AML-193 (cell line): ENCODE measurements around the gene TRAPPC12.
"Not testable (repeated sequence)": the region's sequence is repeated elsewhere in the genome, so short reads cannot be mapped to it uniquely, and the experiment has no call there.

Experiments used
- DNase-seq, 2 experiments: peaks; one replicate each; lab custom pipeline; 2025; lab: John Stamatoyannopoulos, UW

The TRAPPC12 gene

DNA sequence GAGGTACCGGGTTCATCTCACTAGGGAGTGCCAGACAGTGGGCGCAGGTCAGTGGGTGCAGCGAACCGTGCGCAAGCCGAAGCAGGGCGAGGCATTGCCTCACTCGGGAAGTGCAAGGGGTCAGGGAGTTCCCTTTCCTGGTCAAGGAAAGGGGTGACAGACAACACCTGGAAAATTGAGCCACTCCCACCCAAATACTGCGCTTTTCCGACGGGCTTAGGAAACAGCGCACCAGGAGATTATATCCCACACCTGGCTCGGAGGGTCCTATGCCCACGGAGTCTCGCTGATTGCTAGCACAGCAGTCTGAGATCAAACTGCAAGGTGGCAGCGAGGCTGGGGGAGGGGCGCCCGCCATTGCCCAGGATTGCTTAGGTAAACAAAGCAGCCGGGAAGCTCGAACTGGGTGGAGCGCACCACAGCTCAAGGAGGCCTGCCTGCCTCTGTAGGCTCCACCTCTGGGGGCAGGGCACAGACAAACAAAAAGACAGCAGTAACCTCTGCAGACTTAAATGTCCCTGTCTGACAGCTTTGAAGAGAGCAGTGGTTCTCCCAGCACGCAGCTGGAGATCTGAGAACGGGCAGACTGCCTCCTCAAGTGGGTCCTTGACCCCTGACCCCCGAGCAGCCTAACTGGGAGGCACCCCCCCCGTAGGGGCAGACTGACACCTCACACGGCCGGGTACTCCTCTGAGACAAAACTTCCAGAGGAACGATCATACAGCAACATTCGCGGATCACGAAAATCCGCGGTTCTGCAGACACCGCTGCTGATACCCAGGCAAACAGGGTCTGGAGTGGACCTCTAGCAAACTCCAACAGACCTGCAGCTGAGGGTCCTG lies 9.9 kb upstream of the TRAPPC12 start:
- not testable (repeated sequence) for DNase-seq

DNA sequence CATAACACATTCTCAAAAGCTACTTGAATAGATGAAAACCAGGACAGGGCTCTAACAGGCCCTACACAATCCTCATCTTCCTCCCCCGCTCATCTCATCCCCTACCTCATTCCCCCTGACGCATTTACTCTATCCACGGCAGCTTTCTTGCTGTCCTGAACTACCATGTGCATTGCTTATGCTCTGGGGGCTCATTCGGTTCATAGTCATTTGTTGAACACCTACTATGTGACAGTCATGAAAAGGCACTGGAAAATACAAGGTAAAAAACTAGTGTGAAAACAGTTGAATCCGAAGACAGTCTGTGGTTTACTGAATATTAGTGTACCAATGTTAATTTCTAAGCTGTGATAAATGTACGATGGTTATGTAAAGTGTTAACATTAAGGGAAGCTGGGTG lies 2.7 kb upstream of the TRAPPC12 start:
- no peak for DNase-seq

DNA sequence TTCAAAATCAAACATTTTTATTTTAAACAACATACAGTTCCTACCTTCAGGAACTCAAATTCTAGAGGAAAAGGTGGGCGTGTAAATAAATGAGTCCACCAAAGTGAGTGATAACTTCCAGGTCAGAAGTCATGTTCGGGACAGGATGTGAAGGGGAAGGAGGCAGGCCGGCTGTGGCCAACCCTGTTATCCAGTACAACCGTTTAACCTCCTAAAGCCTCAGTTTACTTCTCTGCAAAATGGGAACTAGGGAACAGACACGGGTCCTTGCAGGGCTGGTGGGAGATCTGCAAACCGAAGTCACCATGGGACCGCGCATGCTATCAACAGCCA lies 2.2 kb upstream of the TRAPPC12 start:
- peak; percentile 40 to 49 for DNase-seq

DNA sequence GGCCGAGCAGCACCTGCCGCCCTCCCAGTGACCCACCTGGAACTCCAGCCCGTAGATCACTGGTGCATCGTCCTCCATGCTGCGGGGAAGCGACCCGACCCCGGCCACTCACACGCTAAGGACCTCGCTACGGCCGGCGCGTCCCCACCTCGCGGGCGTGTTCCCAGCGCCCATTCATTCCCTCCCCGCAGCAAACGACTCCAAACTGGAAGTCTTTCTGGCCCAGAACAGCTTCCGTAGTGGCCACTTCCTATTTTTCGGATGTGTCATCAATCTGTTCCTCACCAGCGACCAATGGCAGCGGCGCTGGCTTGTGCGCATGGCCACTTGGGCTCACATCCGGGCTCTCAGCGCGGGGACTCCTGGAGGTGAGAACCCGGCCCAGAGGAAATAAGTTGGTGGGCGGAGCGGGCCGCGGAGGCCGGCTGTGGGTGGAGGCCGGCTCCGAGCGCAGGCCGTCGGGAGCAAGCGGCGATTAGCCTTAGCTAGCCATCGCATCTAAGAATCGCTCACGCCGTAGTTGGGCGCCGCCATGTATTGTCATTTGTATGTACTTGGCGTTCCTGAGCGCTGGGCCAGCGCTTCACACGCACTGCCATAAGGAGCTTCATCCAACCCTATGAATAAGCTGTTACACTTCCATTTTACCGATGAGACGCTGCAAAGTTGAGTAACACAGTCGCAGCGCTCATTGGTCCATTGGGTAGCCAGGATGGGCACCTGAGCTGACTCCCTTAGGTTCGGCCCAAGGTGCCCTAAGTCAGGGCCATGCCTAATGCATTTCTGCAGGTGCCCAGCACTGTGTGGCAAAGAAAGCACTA lies 1.7 kb upstream of the TRAPPC12 start, which contains the start of gene EIPR1:
TSS of gene EIPR1 (minus strand) at position 207 of the 821 bp plus-strand sequence. CDS start at position 78, 129 bp downstream.
- peak; percentile 94 to 95 for DNase-seq

DNA sequence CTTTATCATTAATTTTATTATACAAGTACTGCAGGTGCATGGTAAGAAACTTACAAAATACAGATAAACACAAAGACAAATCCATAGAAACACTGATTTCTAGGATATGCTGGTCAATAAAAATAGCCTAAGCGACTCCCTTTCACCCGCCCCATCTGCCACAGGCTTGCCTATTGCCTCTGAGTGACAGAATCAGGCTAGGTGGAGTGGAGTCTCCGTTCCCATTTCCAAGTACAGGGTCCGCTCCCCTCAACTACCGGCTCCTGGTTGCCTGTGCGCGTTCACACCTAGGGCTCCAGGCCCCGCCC lies 201 bp upstream of the TRAPPC12 start:
- DNase-seq: no peak

DNA sequence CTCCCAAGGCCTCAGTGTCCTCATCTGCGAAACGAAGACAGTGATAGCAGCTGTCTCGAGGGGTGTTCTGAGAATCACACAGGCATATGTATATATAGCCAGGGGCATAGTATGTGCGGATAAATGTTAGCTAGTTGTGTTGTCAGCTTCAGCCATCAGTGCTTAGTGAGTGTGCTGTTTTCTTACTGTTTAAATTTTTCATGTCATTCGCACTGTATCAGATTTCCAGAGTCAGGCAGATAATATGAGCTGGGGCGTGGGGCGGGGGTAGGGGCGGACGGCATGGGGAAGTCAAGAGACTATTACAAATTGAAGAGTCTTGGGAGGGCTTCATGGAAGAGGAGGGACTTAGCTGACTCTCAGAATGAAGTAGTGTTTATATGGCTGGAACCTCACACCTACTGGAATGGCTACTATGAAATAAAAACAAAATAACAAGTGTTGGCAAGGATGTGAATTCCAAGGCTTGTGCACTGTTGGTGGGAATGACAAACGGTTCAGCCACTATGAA lies 7.0 kb downstream of the TRAPPC12 start:
- DNase-seq: no peak

DNA sequence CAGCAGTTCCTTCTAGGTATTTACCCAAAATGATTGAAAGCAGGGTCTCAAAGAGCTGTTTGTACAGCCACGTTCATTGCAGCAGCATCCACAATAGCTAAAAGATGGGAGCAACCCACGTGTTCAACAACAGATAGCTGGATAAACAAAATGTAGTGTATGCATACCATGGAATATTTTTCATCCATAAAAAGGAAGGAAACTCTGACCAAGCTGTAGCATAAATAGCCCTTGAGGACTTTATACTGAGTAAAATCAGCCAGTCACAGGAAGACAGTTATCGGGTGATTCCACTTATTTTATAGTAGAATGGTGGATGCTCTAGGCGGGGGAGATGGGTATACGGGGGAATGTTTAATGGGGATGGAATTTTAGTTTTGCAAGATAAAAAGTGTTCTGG lies 7.5 kb downstream of the TRAPPC12 start:
- DNase-seq: no peak

DNA sequence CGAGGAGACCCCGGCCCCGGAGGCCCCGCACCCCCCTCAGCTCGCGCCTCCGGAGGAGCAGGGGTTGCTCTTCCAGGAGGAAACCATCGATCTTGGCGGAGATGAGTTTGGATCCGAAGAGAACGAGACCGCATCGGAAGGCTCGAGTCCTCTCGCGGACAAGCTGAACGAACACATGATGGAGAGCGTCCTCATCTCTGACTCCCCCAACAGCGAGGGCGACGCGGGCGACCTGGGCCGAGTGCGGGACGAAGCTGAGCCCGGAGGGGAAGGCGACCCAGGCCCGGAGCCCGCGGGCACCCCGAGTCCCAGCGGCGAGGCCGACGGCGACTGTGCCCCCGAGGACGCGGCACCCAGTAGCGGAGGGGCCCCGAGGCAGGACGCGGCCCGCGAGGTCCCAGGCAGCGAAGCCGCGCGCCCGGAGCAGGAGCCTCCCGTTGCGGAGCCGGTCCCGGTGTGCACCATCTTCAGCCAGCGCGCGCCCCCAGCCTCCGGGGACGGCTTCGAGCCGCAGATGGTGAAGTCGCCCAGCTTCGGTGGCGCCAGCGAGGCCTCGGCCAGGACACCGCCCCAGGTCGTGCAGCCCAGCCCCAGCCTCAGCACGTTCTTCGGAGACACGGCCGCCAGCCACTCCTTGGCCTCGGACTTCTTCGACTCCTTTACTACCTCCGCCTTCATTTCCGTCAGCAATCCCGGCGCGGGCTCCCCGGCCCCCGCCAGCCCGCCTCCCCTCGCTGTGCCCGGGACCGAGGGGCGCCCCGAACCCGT lies 8.3 kb downstream of the TRAPPC12 start:
- no peak for DNase-seq

DNA sequence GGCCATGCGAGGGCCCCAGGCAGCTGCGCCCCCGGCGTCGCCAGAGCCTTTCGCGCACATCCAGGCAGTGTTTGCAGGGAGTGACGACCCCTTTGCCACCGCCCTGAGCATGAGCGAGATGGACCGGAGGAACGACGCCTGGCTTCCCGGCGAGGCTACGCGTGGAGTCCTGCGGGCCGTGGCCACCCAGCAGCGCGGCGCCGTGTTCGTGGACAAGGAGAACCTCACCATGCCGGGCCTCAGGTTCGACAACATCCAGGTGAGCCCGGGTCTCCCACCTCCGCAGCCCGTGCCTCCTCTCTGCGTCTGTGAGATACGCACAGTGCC lies 8.9 kb downstream of the TRAPPC12 start:
- no peak for DNase-seq

DNA sequence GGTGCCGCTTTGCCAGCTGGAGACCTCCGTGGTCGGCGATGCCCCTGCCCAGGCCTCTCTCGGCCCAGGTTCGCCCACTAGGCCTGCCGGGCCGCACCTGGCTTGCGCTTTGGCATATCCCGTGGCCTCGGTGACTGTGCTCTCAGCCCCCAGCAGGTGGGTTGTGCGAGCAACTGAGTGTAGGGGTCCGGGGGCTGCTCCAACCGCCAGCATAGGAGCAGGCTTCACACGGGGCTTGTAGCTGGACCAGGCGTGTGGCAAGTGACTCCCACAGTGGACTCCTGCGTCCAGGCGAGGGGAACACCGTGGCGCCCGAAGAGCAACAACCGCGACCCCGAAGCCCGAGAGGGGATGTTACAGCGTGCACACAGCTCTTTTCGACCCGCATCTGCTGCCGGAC lies 9.7 kb downstream of the TRAPPC12 start:
- no peak for DNase-seq

DNA sequence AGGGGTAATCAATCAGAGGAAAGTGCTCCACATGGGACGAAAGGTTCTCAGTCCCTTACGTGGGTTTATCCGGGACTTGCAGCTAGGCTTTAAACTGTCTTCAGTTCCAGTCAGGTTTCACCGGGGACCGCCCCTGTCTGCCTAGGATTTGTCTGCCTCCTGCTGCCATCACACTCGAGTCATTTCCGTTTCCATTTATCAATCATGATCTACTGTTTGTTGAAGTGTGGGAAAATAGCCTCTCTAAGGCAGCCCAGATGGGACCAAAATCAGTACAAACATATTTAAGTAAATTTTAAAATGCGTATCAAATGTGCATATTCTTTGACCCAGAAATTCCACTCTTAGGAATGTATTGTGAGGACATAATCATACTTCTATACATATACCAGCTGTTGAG lies 10.5 kb downstream of the TRAPPC12 start:
- no peak for DNase-seq

DNA sequence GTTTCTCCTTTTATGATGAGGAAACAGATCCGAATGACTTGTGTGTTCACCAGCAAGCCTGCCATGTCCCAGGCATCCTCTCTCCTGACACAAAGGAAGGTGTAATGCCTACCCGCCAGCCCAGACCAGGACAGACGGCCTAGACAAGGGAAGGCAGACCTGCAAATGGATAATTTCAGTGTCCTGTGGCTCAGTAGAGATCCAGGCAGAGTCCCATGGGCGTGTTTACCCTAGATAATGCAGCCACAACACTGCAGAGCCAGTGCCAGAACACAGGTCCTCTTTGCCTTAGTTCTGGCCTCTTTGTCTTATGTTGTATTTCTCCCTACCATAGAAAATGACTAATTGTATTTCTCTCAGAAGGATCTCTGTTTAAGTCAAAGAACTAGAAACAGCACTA lies 12.7 kb downstream of the TRAPPC12 start:
- DNase-seq: no peak

DNA sequence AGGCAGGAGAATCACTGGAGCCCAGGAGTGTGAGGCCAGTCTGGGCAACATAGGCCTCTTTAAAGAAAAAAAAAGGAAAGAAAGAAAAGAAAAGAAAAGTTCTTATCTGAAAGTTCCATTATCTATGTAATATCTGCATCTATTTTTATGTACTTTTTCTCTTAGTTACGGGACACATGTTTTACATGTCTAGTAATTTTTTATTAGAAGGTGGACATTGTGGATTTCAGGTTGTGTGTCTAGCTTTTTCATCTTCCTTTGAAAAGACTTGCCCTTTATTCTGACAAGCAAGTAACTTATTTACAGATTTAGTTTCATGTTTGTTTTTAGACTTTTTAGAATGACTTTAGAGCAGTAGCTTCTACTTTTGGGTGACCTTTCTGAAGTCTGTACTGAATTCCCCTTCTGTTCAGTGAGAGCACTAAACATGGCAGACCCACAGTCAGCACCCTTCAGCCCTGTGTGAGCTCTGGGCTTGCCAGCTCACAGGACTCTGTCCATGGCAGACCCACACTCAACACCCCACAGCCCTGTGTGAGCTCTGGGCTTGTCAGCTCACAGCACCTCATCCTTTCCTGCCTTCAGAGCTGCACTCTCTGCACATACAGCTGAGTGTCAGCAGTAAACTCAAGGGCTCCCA lies 17.5 kb downstream of the TRAPPC12 start:
- no peak for DNase-seq

DNA sequence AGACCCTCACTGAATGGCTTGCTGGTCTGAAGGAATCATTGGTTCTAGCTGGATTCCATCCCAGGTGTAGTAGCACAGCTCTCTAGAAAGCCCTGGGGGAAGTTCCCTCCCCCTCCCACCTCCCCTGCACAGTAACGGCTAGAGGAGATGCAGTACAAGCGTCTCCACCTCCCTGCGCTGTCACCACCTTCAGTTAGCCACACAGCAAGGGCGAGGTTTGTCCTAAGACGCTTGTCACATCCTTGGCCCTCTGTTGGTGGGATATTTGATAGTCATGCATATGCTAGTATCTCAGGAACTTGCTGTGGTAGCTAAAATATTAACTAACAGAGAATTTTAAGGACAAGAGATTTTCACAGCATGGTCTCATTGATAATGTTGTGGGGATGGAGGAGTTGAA lies 19.4 kb downstream of the TRAPPC12 start:
- no peak for DNase-seq

DNA sequence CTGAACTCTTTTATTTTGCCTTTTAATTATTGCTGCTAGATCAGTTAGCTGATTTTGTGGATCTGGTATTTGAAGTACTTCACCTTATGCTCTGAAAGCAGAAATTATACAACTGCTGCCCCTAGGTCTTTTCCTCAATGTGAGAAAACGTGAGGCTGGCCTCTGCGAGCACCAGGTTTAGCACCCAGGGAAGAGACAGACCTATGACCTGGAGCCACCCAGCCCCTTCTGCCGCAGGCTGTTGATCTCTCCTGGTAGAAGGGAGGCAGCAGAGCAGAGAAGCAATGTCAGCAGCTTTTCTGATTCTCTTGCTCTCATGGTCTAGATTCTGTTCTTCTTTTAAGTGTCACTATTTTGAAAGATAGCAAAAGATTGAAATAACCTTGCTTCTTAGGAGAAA lies 19.9 kb downstream of the TRAPPC12 start:
- DNase-seq: no peak

DNA sequence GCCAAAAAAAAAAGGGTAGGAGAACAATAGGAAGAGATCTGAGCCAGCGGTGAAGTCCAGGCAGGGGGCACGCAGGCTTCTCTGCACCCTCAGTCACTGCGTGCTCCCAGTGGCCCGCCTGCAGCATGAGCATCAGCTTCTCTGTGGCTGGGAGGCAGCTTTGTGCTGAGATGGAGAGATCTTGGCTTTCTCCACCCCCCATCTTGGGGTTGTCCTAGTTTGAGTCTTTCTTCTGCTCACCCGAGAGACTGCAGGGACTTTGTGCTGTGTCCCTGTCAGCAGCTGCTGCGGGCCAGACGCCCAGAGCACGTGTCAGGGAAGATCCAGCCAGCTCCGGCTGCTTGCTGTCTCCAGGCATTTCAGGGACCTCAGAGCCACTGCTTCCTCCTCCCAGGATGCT lies 20.3 kb downstream of the TRAPPC12 start:
- no peak for DNase-seq

DNA sequence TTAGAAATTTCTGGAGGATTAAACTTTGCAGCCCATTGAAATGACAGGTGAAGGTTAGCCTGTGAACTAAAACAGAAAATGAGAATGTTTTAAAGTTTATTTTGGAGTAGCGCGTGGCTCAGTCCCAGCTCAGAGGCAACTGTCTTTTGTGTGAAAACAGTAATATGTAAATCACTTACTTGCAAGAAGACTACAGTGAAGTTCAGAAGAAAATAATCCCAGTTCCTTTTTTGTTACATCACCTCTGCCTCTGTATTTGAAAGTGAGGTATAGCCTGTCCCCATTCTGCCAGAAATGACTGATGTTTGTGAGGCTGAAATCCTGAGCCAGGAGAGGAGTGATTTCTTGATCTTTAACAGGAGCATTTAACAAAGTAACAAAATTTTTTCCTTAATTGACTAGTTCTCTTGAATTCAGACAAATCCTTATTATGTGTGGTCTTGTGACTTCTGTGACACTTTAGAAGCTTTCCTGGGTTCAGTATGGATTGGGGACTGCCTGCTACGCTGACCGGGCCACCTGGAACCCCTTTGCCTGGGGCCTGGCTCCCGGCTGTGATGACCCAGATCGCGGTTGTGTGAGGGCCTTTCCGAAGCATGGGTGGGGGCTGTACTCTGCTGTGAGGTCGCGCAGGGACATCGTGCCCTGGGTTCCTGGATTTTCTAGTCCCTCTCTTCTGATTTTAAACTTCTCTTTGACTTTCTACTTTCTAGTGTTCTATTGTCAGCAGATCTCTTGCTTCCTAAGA lies 24.3 kb downstream of the TRAPPC12 start:
- no peak for DNase-seq

DNA sequence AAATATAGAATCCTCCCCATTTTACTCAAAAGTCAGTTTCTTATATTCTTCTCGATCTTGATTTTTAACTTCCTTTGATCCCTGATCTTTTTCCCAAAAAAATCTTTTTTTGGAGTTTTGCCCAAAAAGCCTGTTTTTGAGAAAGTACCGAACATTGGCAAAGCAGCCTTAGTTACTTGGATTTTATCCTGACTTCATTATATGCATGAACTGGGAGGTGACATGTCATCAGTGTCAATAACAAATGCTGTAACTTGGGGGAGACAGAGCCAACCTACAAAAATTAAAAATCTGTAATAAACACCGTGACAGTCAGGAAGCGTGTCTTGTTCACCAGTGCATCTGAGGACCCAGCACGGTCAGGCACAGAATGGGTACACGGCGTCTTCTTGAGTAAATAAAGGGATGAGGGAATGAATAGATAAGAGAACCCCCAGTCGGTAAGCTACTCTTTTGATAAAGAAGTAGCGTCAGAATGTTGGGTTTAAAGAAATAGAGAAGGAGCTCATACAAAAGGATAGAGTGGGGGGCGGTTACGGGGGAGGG lies 24.9 kb downstream of the TRAPPC12 start:
- DNase-seq: no peak

DNA sequence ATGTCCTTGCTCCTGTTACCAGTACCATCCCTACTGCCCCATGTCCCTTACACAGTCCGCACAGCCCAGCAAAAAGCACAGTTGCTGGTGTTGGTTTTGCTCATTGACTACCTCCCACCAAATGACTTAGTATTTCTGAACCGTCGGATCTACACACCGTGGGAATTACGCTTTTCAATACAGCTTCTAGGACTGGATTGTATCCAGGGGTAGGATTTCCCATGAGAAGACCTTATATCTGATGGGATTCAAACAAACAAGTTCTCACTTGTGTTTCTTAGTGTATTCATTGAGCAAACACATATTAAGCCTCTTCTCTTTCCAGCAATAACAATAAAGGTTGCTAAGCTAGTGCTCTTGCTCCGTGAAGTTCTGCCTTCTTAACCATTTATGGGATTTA lies 25.8 kb downstream of the TRAPPC12 start:
- no peak for DNase-seq

DNA sequence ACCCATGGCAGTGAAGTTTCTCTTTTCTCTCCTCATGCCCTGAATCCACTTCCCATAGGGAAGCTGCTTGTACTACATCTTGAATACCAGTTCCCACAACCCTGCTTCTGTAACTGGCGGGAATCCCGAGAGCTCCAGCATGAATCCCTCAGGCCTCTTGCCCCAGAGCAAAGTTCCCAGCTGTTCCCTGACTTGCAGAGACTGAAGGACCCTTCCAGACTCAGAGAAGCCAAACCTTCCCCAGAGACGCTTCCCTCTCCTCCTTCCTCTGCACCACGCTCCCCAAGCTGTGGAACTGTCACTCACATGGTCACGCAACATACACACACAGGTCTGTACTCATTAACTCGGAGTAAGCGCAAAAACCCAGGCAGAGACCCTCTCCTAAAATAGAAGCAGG lies 26.4 kb downstream of the TRAPPC12 start:
- DNase-seq: no peak

DNA sequence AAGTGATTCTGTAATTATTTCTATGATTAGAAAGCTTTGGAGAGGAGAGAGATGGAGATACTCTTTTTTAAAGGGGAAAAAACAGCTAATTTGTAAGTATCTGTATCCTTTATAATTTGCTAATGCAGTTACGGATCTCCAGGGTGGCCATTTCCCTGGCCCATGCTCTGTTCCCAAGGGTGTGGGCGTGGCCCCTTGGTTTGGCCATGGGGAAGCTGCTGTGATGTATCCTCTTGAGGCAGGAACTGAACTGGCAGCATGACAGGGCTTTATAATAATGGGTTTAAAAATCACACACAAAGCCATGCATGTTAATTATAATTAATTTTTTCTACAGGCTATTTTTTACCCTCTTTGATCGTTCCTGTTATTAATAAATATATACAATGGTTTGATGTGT lies 27.0 kb downstream of the TRAPPC12 start:
- no peak for DNase-seq
